ENCODE data around the gene MMP24OS.

GRCh38 chr20:35254448-35254999, 23.4 kb downstream of the MMP24OS start:
- TF ChIP-seq POLR2A (IDR thresholded peaks at IDR 0.05; ENCODE audit: low read length) (no peak), GATA1 (IDR thresholded peaks at IDR 0.05; ENCODE audit: low read depth, low read length) (no peak)
